ENCODE results near the gene ADORA2B.

The ADORA2B gene

DNA sequence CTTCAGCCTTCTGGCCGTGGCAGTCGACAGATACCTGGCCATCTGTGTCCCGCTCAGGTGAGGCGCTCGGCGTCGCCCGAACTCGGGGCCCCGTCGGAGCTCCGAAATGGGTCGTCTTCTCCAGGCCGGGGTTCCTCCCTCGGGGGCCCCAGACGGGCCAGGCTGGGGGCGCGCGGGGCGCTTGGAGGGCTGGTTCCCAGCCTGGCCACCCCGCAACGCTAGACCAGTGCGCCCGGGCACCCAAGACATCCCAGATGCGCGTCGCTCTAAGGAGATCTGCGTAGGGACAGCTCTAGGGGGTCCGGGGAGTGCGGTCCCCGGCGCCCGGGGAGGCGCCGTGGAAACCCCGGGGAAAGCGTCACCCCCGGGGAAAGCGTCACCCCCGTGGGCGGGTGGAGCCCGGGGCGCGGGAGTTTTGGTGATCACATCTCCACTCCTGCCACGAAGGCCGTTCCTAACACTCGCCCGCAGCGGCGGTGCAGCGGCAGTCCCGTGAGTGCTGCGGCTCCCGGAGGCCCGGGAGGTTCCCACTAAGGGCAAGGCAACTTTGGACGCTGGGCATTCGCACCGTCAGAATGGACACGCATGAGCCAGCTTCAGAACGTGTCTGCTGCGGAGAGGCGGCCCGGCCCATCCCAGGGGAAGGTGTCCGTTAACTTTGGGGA, 729 bp downstream of the ADORA2B start:
- Histone ChIP-seq H3K36me3 (ENCODE audit: control insufficient read depth, low read depth, low read length) (no peaks in the 10 kb centered on the region), H3K9ac (ENCODE audit: low read length) (peak overlapping the region; percentile 41), H3K9me3 (ENCODE audit: control insufficient read depth, low read depth, low read length) (no peaks in the 10 kb centered on the region), H3K27ac (ENCODE audit: low read length) (no peak overlapping the region), H3K4me3 (ENCODE audit: low read length) (peak overlapping the region; percentile 67), H3K4me1 (ENCODE audit: control insufficient read depth, low read depth, low read length) (peaks cover 5% of the 10 kb centered on the region), H3K27me3 (ENCODE audit: control insufficient read depth, insufficient read depth, low read length) (peaks cover 46% of the 10 kb centered on the region)

DNA sequence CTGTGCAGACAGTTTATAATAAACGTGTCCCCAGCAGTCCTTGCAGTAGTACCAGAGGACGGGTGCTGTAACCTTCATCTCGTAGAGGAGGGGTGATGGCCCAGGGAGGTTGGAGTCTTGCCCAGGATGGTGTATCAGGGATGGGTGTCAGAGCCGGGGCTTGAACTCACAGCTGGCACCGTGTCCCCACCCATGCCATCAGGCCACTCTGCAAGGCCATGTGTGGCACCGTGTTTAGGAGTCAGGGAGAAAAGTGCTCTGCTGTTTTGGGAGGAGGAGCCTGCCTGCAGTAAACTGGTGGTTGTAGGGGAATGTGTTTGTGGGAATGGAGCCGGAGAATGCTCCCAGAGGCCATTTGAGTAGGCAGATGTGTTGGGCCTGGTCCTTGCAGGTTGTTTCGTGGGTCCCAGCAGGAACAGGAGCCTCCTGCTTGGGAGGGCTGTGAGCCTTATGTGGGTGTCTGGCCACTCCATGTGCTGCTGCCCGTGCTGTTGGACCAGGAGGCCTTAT, 1.7 kb downstream of the ADORA2B start:
- Histone ChIP-seq H3K4me1 (ENCODE audit: control insufficient read depth, low read depth, low read length) (peaks cover 5% of the 10 kb centered on the region), H3K9me3 (ENCODE audit: control insufficient read depth, low read depth, low read length) (no peaks in the 10 kb centered on the region), H3K36me3 (ENCODE audit: control insufficient read depth, low read depth, low read length) (no peaks in the 10 kb centered on the region), H3K27me3 (ENCODE audit: control insufficient read depth, insufficient read depth, low read length) (peaks cover 46% of the 10 kb centered on the region), H3K9ac (ENCODE audit: low read length) (no peak overlapping the region), H3K4me3 (ENCODE audit: low read length) (no peak overlapping the region), H3K27ac (ENCODE audit: low read length) (no peak overlapping the region)

DNA sequence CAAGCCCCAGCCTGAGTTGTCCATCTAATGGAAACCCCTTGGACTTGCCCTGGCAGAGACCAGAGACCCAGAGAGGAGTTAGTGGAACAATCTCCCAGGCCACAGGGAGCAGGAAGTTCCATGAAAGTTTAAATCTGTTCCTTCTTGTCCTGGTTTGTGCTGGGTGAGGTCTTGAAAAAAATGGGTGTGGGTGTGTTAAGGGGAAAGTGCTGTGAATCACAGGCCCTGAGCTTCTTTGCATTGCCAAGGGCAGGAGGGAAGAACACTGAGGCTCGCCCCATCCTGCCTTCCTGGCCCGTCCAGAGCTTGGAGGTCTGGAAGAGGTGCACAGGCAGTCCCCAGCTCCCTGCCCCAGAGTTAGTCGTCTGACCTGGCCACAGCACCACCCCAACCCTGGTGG, 2.3 kb downstream of the ADORA2B start:
- Histone ChIP-seq H3K27ac (ENCODE audit: low read length) (no peak overlapping the region), H3K36me3 (ENCODE audit: control insufficient read depth, low read depth, low read length) (no peaks in the 10 kb centered on the region), H3K4me1 (ENCODE audit: control insufficient read depth, low read depth, low read length) (peaks cover 5% of the 10 kb centered on the region), H3K27me3 (ENCODE audit: control insufficient read depth, insufficient read depth, low read length) (peaks cover 46% of the 10 kb centered on the region), H3K4me3 (ENCODE audit: low read length) (no peak overlapping the region), H3K9ac (ENCODE audit: low read length) (no peak overlapping the region), H3K9me3 (ENCODE audit: control insufficient read depth, low read depth, low read length) (no peaks in the 10 kb centered on the region)

DNA sequence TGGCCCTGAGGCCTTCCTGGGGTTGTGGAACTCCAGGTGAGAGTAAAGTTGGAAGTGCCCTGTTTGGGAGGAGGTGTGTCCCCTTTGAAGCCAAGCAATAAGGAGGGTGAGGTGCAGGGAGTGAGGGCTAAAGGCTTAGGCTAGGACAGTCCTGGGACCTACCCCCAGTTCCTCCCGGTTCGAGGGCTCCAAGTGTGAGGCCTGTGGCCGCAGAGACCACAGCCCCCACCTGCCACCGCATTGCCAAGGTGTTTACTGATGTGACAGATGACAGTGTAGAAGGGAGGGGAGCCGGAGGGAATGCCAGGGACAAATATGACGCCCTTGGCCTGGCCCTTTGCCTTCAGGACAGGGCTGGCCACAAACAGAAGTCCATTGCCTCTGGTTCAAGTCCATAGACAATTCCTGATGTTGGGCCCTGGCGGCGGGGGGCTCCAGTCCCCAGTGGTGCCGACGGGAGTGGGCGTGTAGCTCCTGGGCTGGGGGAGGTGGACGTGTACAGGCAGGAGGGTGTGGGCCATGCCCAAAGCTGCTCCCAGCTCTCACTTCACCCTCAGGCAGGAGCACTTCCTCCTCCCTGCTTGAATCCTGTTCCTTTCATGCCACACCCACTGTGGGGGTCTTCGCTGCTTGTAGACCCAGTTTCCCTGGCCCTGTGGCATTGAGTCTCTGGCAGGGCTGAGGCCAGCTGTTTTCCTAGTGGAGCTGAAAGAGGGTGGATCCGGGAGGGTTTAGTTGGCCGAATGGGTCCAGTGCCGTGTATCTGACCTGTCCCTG, 3.2 kb downstream of the ADORA2B start:
- Histone ChIP-seq H3K9ac (ENCODE audit: low read length) (no peak overlapping the region), H3K9me3 (ENCODE audit: control insufficient read depth, low read depth, low read length) (no peaks in the 10 kb centered on the region), H3K36me3 (ENCODE audit: control insufficient read depth, low read depth, low read length) (no peaks in the 10 kb centered on the region), H3K27ac (ENCODE audit: low read length) (no peak overlapping the region), H3K4me1 (ENCODE audit: control insufficient read depth, low read depth, low read length) (peaks cover 5% of the 10 kb centered on the region), H3K4me3 (ENCODE audit: low read length) (no peak overlapping the region), H3K27me3 (ENCODE audit: control insufficient read depth, insufficient read depth, low read length) (peaks cover 41% of the 10 kb centered on the region)

DNA sequence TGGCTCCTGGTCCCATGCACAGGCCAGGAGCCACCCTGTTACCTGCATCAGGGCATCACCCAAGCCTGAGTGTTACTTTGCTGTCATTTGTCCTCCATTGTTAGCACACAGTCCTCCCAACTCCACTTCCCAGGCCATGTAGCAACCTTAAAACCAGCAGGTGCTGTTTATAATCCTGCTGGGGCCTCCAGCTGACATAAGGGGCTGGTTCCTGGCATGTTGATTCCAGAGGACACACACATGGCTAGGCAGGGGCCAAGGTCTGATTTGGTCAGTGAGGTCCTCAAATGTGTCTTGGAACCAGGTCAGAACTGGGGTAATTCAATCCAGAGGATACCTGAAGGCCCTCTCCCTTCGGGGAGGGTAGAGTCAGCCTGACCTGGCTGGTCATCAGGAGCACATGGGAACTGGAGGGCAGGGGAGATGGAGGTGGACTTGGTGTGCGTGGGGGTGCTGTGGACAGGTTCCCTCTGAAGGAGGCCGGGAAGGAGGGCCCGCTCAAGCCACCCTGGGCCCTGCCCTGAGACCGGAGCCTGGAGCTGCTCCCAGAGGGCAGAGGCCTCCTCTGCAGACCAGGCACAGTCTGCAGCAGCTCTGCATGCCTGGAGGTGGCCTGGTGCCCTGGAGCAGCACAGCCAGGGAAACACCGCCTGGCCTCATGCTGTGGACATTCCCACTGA, 6.6 kb downstream of the ADORA2B start:
- Histone ChIP-seq H3K36me3 (ENCODE audit: control insufficient read depth, low read depth, low read length) (no peaks in the 10 kb centered on the region), H3K9ac (ENCODE audit: low read length) (no peak overlapping the region), H3K4me1 (ENCODE audit: control insufficient read depth, low read depth, low read length) (peaks cover 4% of the 10 kb centered on the region), H3K27ac (ENCODE audit: low read length) (no peak overlapping the region), H3K27me3 (ENCODE audit: control insufficient read depth, insufficient read depth, low read length) (peaks cover 9% of the 10 kb centered on the region), H3K9me3 (ENCODE audit: control insufficient read depth, low read depth, low read length) (no peaks in the 10 kb centered on the region), H3K4me3 (ENCODE audit: low read length) (no peak overlapping the region)

DNA sequence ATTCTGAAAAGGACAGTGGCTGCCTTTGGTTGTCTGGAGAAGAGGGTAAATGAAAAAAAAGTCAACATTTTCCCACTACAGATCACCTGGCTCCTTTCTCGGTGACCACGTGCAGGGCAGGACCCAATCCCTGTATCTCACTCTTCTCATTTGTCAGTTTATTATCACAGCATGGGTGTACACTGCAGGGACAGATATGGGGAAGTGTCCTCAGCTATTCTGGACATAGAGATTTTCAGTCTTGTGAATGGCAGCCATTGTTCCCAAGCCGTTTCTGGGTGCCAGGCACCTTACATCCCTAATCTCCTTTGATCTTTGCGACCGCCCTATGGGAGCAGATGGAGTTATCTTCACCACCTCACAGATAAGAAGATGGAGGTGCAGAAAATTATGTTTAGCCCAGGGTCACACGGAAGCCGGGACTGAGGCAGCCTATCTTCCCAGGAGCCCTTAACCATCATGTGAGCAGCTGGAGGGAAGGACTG, 7.2 kb downstream of the ADORA2B start:
- Histone ChIP-seq H3K9ac (ENCODE audit: low read length) (no peak overlapping the region), H3K4me1 (ENCODE audit: control insufficient read depth, low read depth, low read length) (peaks cover 4% of the 10 kb centered on the region), H3K36me3 (ENCODE audit: control insufficient read depth, low read depth, low read length) (no peaks in the 10 kb centered on the region), H3K27ac (ENCODE audit: low read length) (no peak overlapping the region), H3K4me3 (ENCODE audit: low read length) (no peak overlapping the region), H3K9me3 (ENCODE audit: control insufficient read depth, low read depth, low read length) (no peaks in the 10 kb centered on the region), H3K27me3 (ENCODE audit: control insufficient read depth, insufficient read depth, low read length) (peaks cover 3% of the 10 kb centered on the region)

DNA sequence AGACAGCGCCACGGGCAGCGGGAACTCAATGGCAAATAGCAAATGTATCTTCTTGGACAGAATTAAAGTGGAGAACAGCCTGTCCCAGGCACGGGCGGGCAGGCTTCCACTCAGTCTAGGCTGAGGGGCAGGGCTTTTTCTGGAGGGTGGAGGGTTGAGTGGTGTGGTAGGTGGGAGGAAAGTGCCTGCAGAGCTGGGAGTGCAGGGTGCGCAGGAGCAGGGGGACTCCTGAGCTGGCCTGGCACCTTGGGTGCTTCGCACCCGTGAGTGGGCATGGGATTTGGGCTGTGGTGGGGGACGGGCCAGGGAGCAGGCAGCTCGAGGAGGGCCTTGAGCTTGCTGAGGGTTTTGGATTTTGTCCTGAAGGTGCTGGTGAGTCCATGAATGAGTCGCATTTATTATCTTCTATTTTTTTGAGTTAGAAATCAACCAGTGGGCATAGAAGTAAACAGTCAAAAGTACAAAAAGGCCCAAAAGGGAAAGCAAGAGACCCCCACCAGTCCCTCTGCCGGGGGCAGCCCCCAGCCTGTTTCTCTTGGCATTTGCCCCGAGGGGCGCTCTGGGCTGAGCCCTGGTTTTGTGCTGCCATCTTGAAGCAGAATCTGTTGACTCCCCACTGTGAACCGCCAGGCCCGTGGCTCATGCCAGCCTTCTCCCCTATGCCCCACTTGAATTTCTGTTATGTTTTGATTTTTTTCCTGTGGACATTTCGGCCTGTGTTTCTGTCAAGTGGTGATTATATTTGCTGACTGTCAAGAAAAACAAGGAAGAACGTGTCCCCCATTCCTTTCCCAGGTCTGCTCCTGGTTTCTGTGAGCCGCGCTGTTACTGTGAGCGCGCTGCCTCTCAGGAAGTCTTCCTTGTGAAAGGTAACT, 8.2 kb downstream of the ADORA2B start:
- Histone ChIP-seq H3K4me1 (ENCODE audit: control insufficient read depth, low read depth, low read length) (peaks cover 4% of the 10 kb centered on the region), H3K27me3 (ENCODE audit: control insufficient read depth, insufficient read depth, low read length) (no peaks in the 10 kb centered on the region), H3K36me3 (ENCODE audit: control insufficient read depth, low read depth, low read length) (no peaks in the 10 kb centered on the region), H3K9ac (ENCODE audit: low read length) (no peak overlapping the region), H3K9me3 (ENCODE audit: control insufficient read depth, low read depth, low read length) (no peaks in the 10 kb centered on the region), H3K4me3 (ENCODE audit: low read length) (no peak overlapping the region), H3K27ac (ENCODE audit: low read length) (no peak overlapping the region)

DNA sequence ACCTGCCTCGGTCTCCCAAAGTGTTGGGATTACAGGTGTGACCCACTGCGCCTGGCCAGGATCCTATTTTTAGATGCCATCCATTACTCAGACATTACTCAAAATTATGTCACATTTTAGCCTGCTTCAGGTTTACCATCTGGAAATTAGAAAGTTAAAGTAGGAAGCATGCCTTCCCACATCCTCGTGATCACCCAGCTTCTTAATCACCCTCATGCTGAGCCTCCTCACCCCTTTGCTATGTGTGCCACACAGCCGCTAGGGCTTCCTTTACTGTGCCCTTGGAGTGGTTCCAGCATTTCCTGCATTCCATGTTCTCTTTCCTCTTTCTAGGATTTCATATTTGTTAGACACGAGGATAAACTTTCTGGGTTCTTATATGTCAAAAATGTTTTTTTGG, 9.3 kb downstream of the ADORA2B start:
- H3K27ac ChIP-seq (ENCODE audit: low read length) = no peak overlapping the region
- H3K9ac ChIP-seq (ENCODE audit: low read length) = no peak overlapping the region
- H3K9me3 ChIP-seq (ENCODE audit: control insufficient read depth, low read depth, low read length) = no peaks in the 10 kb centered on the region
- no peaks in the 10 kb centered on the region for H3K36me3 ChIP-seq (ENCODE audit: control insufficient read depth, low read depth, low read length)
- H3K4me3 ChIP-seq (ENCODE audit: low read length) = no peak overlapping the region
- no peaks in the 10 kb centered on the region for H3K27me3 ChIP-seq (ENCODE audit: control insufficient read depth, insufficient read depth, low read length)
- H3K4me1 ChIP-seq (ENCODE audit: control insufficient read depth, low read depth, low read length) = peaks cover 11% of the 10 kb centered on the region

DNA sequence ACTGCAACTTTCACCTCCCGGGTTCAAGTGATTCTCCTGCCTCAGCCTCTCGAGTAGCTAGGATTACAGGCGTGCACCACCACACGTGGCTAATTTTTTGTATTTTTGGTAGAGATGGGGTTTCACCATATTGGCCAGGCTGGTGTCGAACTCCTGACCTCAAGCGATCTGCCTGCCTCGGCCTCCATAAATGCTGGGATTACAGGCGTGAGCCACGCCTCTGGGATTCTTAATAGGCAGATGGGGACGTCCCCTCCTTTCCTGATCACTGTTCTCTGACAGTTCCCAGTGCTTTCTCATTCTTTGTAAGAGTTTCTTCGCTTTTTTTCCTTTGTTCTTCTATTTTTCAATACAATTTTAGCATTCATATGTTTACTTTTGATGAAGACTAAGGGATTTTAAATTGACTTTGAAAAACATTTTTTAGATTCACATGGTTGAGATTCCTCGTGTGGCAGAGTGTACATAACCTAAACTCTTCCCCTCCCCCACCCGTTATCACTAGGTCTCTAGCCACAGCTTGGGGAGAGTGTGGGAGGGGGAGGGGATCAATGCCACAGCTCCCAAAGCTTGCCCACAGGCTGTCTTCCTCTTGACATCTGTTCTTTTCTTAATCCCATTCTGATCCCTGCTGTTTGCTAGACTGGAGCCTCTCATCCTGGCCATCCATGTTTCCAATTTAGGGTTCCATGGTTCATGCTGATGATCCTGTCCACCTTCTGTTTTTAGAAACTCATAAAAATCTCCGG, 11.0 kb downstream of the ADORA2B start:
- Histone ChIP-seq H3K27ac (ENCODE audit: low read length) (no peak overlapping the region), H3K9ac (ENCODE audit: low read length) (no peak overlapping the region)

DNA sequence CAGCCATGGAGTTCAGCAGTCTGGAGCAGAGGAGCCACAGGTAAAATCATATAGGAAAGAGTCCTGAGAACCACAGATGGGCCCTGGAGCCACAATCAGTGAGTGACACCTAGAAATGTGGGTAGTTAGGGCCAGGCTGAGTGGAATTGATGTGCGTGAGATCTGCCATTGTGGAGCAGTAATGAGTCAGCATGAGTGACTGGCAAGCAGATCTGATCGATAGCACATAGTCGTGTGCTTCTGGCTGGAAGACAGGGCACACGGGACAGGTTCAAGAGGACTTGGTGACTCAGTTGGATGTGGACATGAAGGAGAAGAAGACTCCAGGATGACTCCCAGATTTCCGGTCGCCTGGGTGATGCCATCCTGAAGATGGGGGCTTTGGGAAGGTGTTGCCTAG, 12.3 kb downstream of the ADORA2B start:
- Histone ChIP-seq H3K27me3 (ENCODE audit: control insufficient read depth, insufficient read depth, low read length) (no peaks in the 10 kb centered on the region), H3K4me3 (ENCODE audit: low read length) (no peak overlapping the region), H3K4me1 (ENCODE audit: control insufficient read depth, low read depth, low read length) (peaks cover 11% of the 10 kb centered on the region), H3K36me3 (ENCODE audit: control insufficient read depth, low read depth, low read length) (no peaks in the 10 kb centered on the region), H3K9ac (ENCODE audit: low read length) (no peak overlapping the region), H3K27ac (ENCODE audit: low read length) (no peak overlapping the region), H3K9me3 (ENCODE audit: control insufficient read depth, low read depth, low read length) (no peaks in the 10 kb centered on the region)

More for the DNA sequence above, 11.0 kb downstream of the ADORA2B start:
- H3K27me3 ChIP-seq (ENCODE audit: control insufficient read depth, insufficient read depth, low read length) = no peaks in the 10 kb centered on the region
- H3K4me3 ChIP-seq (ENCODE audit: low read length) = no peak overlapping the region
- no peaks in the 10 kb centered on the region for H3K36me3 ChIP-seq (ENCODE audit: control insufficient read depth, low read depth, low read length)
- H3K9me3 ChIP-seq (ENCODE audit: control insufficient read depth, low read depth, low read length) = no peaks in the 10 kb centered on the region
- H3K4me1 ChIP-seq (ENCODE audit: control insufficient read depth, low read depth, low read length) = peaks cover 11% of the 10 kb centered on the region

Data from iPS-18a (cell line).